Measurements from ENCODE around the gene HLCS. TPM values are rescaled to one million over a fixed set of nuclear protein-coding genes. Genes with fewer than 3 reads are reported as not detected.

HLCS gene
- total RNA-seq, 1 donor from 2014 or later = 12.3 TPM

DNA sequence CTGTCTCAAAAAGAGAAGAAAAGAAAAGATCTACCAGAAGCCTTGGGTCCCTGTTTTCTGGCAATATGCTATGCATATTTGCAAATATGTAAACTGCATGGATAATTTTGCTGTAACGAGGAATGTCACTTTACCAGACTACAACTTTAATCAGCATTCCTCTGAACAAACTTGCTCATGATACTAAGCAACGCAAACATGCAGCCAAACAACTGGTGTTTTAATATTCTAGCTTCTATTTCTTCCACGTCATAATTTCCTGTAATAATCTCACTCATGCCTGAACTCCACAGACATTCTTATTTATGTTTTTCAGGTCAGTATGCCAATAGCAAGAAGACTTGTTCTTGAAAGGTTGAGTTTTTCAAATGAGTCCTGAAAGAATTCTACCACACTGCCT is 153.4 kb downstream of the HLCS start:
- peak in 1 of 2 donors; percentile 62 for DNase-seq (ENCODE audit: low read depth in 2 of 2)

DNA sequence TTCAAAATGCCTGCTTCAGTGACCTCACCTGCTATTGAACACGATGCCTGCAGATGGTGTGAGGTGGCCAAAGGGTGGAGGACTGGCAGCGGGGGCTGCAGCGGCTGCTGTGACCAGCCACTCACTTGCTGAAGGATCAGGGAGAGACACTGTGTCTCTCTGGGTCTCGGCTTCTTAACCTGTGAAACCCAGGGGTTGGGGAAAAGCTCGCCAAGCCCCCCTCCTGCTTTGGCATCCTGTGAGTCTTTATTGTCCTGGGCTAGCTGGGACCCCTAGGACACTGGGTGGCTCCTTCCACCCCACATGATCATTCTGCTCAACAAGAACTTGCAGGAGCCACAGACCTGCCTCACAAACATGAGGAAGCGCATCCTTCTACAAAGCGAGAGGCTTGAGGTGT is 154.7 kb downstream of the HLCS start:
- DNase-seq (ENCODE audit: low read depth in 2 of 2) = no peak

- no peak for DNase-seq (ENCODE audit: low read depth in 2 of 2)
These were observed 156.0 kb downstream of the HLCS start for GRCh38 chr21:36810443-36810842.

DNA sequence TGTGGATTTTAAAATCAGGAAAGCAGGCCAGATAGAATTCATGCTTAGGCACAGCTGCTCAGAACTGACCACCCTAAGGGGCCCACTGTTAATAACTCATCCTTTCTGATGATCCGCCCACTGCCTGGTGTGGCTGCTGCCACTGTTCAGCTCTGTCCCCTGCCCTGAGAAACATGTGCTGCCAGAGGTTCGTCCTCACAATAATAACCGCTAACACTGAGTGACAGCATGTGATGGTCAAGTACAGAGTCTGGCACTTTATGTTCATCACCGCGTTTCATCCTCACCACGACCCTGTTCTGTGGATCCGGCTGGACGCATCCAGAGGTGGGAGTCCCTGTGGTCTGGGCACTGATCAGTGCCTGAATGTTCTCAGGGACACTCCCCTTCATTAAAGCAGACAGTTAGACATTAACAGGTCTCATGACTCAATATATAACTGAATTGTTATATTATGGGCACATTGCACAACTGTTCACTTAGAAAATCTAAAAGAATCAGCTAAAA is 159.0 kb downstream of the HLCS start:
- DNase-seq (ENCODE audit: low read depth in 2 of 2) = no peak

DNA sequence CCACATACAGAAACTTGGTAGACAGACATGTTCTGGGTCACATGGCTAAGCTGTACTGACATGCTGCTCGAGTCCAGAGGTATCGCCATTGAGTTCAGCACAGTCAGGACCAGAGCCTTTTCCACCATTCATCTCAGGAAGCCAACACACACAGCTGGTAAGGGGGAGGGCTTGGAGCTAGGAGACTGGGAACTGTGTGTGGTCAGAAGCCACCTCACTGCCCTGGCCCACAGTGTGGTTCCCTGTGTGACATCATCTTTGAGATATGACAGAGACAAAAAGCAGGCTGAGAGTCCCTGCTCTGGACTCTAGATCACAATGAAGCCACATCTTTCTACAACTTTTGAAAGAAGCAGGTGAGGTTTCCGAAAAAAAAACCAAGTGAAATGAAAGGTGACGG is 160.4 kb downstream of the HLCS start:
- DNase-seq (ENCODE audit: low read depth in 2 of 2) = peak in 1 of 2 donors; percentile 5

DNA sequence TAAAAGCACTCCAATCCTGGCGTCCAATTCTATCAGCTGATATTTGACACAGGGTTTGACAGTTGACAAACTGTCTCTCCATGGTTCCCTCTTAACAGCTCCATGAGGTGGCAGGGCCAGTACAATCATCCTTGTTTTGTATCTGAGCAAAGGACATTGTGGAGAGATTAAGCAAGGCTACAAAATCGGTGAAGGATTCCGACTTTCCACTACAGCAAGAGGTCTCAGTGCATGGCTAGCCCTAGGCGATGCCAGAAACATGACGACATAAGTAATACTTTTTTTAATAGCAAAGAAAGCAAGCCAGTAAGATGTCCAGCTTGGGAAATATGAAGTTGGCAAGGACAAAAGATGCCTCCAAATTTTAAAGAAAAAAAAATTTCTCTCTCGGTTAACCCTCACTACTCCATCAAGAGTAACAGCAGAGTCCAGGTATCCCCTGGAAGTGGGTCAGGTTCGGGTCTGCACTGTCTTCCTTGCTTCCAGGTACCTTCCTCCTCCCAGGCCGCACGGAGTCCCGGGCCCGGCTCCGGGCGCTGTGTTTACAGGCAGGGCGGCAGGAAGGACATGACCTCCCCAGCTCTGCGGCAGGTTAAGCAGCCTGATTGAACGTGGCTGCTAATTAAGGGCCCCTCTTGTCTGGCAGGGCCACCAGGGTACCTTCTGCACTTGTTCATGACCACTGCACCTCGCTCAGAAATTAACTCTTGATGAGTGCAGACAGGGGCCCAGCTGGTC is 161.4 kb downstream of the HLCS start:
- no peak for DNase-seq (ENCODE audit: low read depth in 2 of 2)

GRCh38 chr21:36803816-36804439 is 162.5 kb downstream of the HLCS start:
- DNase-seq (ENCODE audit: low read depth in 2 of 2) = no peak

- no peak for DNase-seq (ENCODE audit: low read depth in 2 of 2)
These were observed 163.3 kb downstream of the HLCS start for GRCh38 chr21:36803051-36803645.

GRCh38 chr21:36800734-36801133 is 165.7 kb downstream of the HLCS start:
- DNase-seq (ENCODE audit: low read depth in 2 of 2) = no peak

- DNase-seq (ENCODE audit: low read depth in 2 of 2) = peak; percentile 64 to 93
These were observed 166.6 kb downstream of the HLCS start for GRCh38 chr21:36799869-36800268.

GRCh38 chr21:36798491-36798890 is 168.0 kb downstream of the HLCS start:
- DNase-seq (ENCODE audit: low read depth in 2 of 2) = no peak

- DNase-seq (ENCODE audit: low read depth in 2 of 2) = no peak
These were observed 170.4 kb downstream of the HLCS start for GRCh38 chr21:36796070-36796469.

DNA sequence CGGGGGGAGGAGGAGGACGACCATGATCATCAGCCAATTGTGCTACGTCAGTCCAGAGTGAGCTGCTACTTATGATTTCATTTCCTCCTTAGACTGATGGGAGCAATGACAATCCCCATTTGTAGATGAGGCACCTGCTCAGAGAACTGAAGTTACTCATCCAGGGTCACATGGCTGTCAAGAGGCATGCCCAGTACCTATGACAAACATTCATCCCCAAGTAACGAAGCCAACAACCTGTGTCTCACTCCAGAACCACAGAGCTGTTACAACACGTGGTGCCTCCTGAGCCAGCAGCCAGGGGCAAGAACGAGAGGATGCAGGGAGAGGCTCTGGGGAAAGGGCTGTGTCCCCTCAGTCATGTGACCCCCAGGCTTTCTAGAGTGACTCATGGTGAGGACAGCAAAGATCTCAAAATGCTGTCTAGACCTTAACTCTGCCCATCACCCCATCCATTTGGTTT is 173.9 kb downstream of the HLCS start:
- peak in 1 of 2 donors; percentile 57 for DNase-seq (ENCODE audit: low read depth in 2 of 2)

- DNase-seq (ENCODE audit: low read depth in 2 of 2) = no peak
These were observed 174.6 kb downstream of the HLCS start for GRCh38 chr21:36791695-36792470.

- no peak for DNase-seq (ENCODE audit: low read depth in 2 of 2)
These were observed 175.3 kb downstream of the HLCS start for GRCh38 chr21:36791180-36791579.

DNA sequence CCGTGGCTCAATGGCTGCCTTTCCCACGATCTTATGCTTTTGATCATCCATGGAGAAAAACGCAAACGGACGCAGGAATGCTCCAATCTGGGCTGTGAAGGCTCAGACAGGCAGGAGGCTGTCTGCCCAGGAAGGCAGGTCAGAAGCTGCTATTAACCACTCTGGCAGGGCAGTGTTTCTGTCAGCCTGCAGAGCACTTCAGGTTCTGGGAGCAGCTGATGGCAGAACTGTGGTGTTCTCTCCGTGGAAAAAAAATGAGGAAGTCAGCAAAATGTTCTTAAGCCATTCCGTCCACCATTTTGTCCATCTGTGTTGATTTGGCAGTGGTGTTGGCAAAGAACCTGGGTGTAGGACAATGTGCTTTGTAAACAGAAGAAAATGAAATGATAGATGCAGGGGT is 175.9 kb downstream of the HLCS start:
- peak in 1 of 2 donors; percentile 53 for DNase-seq (ENCODE audit: low read depth in 2 of 2)

- DNase-seq (ENCODE audit: low read depth in 2 of 2) = no peak
These were observed 178.3 kb downstream of the HLCS start for GRCh38 chr21:36788120-36788638.

- no peak for DNase-seq (ENCODE audit: low read depth in 2 of 2)
These were observed 180.3 kb downstream of the HLCS start for GRCh38 chr21:36786186-36786585.

GRCh38 chr21:36785615-36786014 is 180.9 kb downstream of the HLCS start:
- DNase-seq (ENCODE audit: low read depth in 2 of 2) = no peak

DNA sequence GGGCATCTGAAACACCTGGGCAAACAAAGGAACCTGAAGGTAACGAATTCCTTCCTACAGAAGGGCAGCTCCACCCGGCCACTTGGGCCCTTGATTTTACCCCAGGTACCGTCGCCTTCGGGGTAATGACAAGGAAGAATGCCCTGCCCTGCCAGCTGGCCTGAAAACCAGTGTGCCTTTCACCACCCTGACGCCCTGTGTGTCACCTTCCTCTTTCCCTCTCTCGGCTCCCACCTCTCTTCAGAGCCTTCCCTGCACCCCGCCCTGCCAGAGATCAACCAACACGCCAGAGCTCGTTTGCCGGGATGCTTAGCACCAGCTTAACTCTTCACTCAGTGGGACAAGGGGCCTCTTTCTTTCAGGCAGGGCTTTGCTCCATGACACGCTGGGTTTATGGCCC is 181.5 kb downstream of the HLCS start:
- no peak for DNase-seq (ENCODE audit: low read depth in 2 of 2)

- DNase-seq (ENCODE audit: low read depth in 2 of 2) = peak in 1 of 2 donors; percentile 19
These were observed 182.7 kb downstream of the HLCS start for GRCh38 chr21:36783612-36784374.
